HEK293 (cell line): ENCODE results near the gene TXN.

Source experiments
- CTCF ChIP-seq: fragments of 450-650 bp; formaldehyde crosslinking; IDR thresholded peaks from 2 replicates; pipeline ENCODE4 v1.5.1; 2016; ENCODE audit warnings: missing biosample characterization, missing genetic modification characterization
- MYNN ChIP-seq: fragments of 450-650 bp; formaldehyde crosslinking; IDR thresholded peaks from 2 replicates; pipeline ENCODE4 v1.5.1; 2016; ENCODE audit warnings: missing biosample characterization, missing genetic modification characterization, borderline replicate concordance
- PRDM10 ChIP-seq: fragments of 450-650 bp; formaldehyde crosslinking; IDR thresholded peaks from 2 replicates; pipeline ENCODE4 v1.5.1; 2016; ENCODE audit warnings: missing biosample characterization, missing genetic modification characterization
- SCRT2 ChIP-seq: fragments of 450-650 bp; formaldehyde crosslinking; IDR thresholded peaks from 2 replicates; pipeline ENCODE4 v1.5.1; 2016; ENCODE audit warnings: missing biosample characterization, missing genetic modification characterization
- YY1 ChIP-seq: fragments of 450-650 bp; formaldehyde crosslinking; IDR thresholded peaks from 2 replicates; pipeline ENCODE4 v1.5.1; 2018; ENCODE audit warnings: missing biosample characterization, missing genetic modification characterization
- ZBTB7A ChIP-seq: fragments of 450-650 bp; formaldehyde crosslinking; IDR thresholded peaks from 2 replicates; pipeline ENCODE4 v1.5.1; 2016; ENCODE audit warnings: low read depth, missing biosample characterization, missing genetic modification characterization
- ZIC2 ChIP-seq: fragments of 450-650 bp; formaldehyde crosslinking; IDR thresholded peaks from 2 replicates; pipeline ENCODE4 v1.5.1; 2016; ENCODE audit warnings: missing biosample characterization, missing genetic modification characterization
- ZNF433 ChIP-seq: fragments of 450-650 bp; formaldehyde crosslinking; IDR thresholded peaks from 2 replicates; pipeline ENCODE4 v1.5.1; 2016; ENCODE audit warnings: missing biosample characterization, missing genetic modification characterization, low read depth
- ZNF561 ChIP-seq: fragments of 450-650 bp; IDR thresholded peaks from 2 replicates; pipeline ENCODE4 v1.5.1; 2018; ENCODE audit warnings: missing biosample characterization, missing genetic modification characterization, borderline replicate concordance
- ZNF660 ChIP-seq: fragments of 450-650 bp; IDR thresholded peaks from 2 replicates; pipeline ENCODE4 v1.5.1; 2018; ENCODE audit warnings: missing biosample characterization, mild to moderate bottlenecking, missing genetic modification characterization
- TF ChIP-seq, protein P1 (sequence below): sonication (generic); formaldehyde crosslinking; IDR thresholded peaks from 2 replicates; pipeline ENCODE4 v1.8.1; 2022; ENCODE audit warnings: mild to moderate bottlenecking, moderate library complexity, missing genetic modification reagents
- TF ChIP-seq, protein P2 (sequence below): fragments of 450-650 bp; formaldehyde crosslinking; IDR thresholded peaks from 2 replicates; pipeline ENCODE4 v1.5.1; 2016; ENCODE audit warnings: missing biosample characterization, missing genetic modification characterization
- TF ChIP-seq, protein P3 (sequence below): fragments of 450-650 bp; formaldehyde crosslinking; IDR thresholded peaks from 2 replicates; pipeline ENCODE4 v1.5.1; 2016; ENCODE audit warnings: missing biosample characterization, missing genetic modification characterization, low read depth
- TF ChIP-seq, protein P4 (sequence below): fragments of 450-650 bp; formaldehyde crosslinking; IDR thresholded peaks from 2 replicates; pipeline ENCODE4 v1.5.1; 2016; ENCODE audit warnings: missing biosample characterization, missing genetic modification characterization

DNA sequence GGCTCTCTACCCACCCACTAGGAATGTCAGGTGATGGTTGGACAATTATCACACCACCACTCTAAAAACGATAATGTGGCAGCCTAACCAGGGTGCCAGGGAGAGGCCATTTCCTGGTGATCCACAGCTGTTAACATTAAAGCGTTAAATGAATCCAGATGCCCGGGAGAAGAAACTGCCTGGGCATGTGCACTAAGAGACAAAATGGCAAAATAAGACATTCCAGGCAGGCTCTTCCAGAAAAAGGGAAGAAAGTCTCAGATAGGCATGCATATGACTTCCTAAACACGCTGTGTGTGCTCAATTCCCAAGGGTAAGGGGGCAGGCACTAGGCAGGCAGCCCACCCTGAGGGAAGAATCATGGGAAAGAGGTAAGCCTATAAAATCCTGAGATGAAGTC is 4.6 kb upstream of the TXN start:
- TF ChIP-seq ZBTB7A, result no peak
- TF ChIP-seq, protein P1, sequence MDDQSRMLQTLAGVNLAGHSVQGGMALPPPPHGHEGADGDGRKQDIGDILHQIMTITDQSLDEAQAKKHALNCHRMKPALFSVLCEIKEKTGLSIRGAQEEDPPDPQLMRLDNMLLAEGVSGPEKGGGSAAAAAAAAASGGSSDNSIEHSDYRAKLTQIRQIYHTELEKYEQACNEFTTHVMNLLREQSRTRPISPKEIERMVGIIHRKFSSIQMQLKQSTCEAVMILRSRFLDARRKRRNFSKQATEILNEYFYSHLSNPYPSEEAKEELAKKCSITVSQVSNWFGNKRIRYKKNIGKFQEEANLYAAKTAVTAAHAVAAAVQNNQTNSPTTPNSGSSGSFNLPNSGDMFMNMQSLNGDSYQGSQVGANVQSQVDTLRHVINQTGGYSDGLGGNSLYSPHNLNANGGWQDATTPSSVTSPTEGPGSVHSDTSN, result no peak
- no peak for TF ChIP-seq CTCF (tag by site-specific recombination)
- TF ChIP-seq ZIC2 (tag by site-specific recombination), result no peak
- no peak for TF ChIP-seq MYNN
- TF ChIP-seq SCRT2, result no peak
- TF ChIP-seq YY1 (tag by site-specific recombination), result no peak
- TF ChIP-seq ZNF561 (tag by site-specific recombination), result no peak
- TF ChIP-seq, protein P2, sequence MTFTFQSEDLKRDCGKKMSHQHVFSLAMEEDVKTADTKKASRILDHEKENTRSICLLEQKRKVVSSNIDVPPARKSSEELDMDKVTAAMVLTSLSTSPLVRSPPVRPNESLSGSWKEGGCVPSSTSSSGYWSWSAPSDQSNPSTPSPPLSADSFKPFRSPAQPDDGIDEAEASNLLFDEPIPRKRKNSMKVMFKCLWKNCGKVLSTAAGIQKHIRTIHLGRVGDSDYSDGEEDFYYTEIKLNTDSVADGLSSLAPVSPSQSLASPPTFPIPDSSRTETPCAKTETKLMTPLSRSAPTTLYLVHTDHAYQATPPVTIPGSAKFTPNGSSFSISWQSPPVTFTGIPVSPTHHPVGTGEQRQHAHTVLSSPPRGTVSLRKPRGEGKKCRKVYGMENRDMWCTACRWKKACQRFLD (tag by site-specific recombination), result no peak
- TF ChIP-seq, protein P3, sequence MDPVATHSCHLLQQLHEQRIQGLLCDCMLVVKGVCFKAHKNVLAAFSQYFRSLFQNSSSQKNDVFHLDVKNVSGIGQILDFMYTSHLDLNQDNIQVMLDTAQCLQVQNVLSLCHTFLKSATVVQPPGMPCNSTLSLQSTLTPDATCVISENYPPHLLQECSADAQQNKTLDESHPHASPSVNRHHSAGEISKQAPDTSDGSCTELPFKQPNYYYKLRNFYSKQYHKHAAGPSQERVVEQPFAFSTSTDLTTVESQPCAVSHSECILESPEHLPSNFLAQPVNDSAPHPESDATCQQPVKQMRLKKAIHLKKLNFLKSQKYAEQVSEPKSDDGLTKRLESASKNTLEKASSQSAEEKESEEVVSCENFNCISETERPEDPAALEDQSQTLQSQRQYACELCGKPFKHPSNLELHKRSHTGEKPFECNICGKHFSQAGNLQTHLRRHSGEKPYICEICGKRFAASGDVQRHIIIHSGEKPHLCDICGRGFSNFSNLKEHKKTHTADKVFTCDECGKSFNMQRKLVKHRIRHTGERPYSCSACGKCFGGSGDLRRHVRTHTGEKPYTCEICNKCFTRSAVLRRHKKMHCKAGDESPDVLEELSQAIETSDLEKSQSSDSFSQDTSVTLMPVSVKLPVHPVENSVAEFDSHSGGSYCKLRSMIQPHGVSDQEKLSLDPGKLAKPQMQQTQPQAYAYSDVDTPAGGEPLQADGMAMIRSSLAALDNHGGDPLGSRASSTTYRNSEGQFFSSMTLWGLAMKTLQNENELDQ (tag by site-specific recombination), result no peak
- no peak for TF ChIP-seq ZNF433 (tag by site-specific recombination)
- TF ChIP-seq PRDM10, result no peak
- TF ChIP-seq ZNF660 (tag by site-specific recombination), result no peak
- TF ChIP-seq, protein P4, sequence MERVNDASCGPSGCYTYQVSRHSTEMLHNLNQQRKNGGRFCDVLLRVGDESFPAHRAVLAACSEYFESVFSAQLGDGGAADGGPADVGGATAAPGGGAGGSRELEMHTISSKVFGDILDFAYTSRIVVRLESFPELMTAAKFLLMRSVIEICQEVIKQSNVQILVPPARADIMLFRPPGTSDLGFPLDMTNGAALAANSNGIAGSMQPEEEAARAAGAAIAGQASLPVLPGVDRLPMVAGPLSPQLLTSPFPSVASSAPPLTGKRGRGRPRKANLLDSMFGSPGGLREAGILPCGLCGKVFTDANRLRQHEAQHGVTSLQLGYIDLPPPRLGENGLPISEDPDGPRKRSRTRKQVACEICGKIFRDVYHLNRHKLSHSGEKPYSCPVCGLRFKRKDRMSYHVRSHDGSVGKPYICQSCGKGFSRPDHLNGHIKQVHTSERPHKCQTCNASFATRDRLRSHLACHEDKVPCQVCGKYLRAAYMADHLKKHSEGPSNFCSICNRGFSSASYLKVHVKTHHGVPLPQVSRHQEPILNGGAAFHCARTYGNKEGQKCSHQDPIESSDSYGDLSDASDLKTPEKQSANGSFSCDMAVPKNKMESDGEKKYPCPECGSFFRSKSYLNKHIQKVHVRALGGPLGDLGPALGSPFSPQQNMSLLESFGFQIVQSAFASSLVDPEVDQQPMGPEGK (tag by site-specific recombination), result no peak
